ENCODE measurements around the gene ZNF333.

- TF ChIP-seq POLR2AphosphoS5 (IDR thresholded peaks at IDR 0.05; ENCODE audit: borderline replicate concordance, low read depth, low read length) (no peak), EZH2 (IDR thresholded peaks at IDR 0.05) (no peak)
These were observed 34.1 kb upstream of the ZNF333 start for GRCh38 chr19:14655726-14656125.
